Transverse colon (tissue), 4 donors: ENCODE measurements around the gene PLEKHG4B. TPM values are rescaled to one million over a fixed set of nuclear protein-coding genes. Genes with fewer than 3 reads are reported as not detected.
A peak's percentile ranks its signal among the peaks of the same experiment; 100 is the strongest.
"Not testable (repeated sequence)": the region's sequence is repeated elsewhere in the genome, so short reads cannot be mapped to it uniquely, and the experiment has no call there.

Experiments
- DNase-seq: peaks from one replicate; pipeline ENCODE4 v3.0.0-alpha.2; 2019
- H3K27ac ChIP-seq, 4 donors: fragments of 200-600 bp; sonication (generic); 2 replicates each; pipeline ENCODE4 v1.5.1; 2016 to 2018; ENCODE audit warnings: inconsistent platforms in 4 of 4
- H3K27me3 ChIP-seq: fragments of 200-600 bp; sonication (generic); 2 replicates; pipeline ENCODE4 v1.5.1; 2017; ENCODE audit warnings: inconsistent platforms
- H3K36me3 ChIP-seq, 4 donors: fragments of 200-600 bp; sonication (generic); 2 replicates each; pipeline ENCODE4 v1.5.1; 2017 to 2019; ENCODE audit warnings: inconsistent platforms in 4 of 4
- H3K4me1 ChIP-seq, 4 donors: fragments of 200-600 bp; sonication (generic); 2 replicates each; pipeline ENCODE4 v1.5.1; 2017 to 2020; ENCODE audit warnings: inconsistent platforms in 4 of 4
- H3K4me3 ChIP-seq, 4 donors: fragments of 200-600 bp; sonication (generic); 1 replicate in 1 of 4; 2 replicates in 3 of 4; pipeline versions ENCODE4 v1.5.1 to v1.6.1; 2017 to 2019; ENCODE audit warnings: inconsistent platforms in 4 of 4
- H3K9me3 ChIP-seq, 2 donors: fragments of 200-600 bp; sonication (generic); 2 replicates each; pipeline ENCODE4 v1.5.1; 2017 to 2019; ENCODE audit warnings: inconsistent platforms in 2 of 2
- CTCF ChIP-seq, 5 experiments: fragments of 200-600 bp in 3 of 5; fragments of 450-650 bp in 2 of 5; sonication (generic) in 3 of 5; IDR thresholded peaks; 1 replicate in 2 of 5; 2 replicates in 3 of 5; pipeline ENCODE4 v1.5.1; 2016 to 2017; ENCODE audit warnings: antibody characterized with exemption in 5 of 5, inconsistent platforms in 3 of 5, mild to moderate bottlenecking in 2 of 5, moderate library complexity in 1 of 5
- EP300 ChIP-seq: sonication (generic); formaldehyde crosslinking; IDR thresholded peaks from one replicate; pipeline ENCODE4 v1.6.1; 2017; ENCODE audit warnings: antibody characterized with exemption, low read depth
- POLR2A ChIP-seq: fragments of 450-650 bp; IDR thresholded peaks from one replicate; pipeline ENCODE4 v1.6.1; 2016; ENCODE audit warnings: antibody characterized with exemption, mild to moderate bottlenecking, moderate library complexity
- POLR2AphosphoS5 ChIP-seq, 3 donors: sonication (generic); formaldehyde crosslinking; IDR thresholded peaks; one replicate each; pipeline ENCODE4 v1.6.1; 2016; ENCODE audit warnings: antibody characterized with exemption in 3 of 3
- WGBS, 2 donors: methylation state at CpG; one replicate each; pipeline ENCODE4 v1.1.5; 2018; ENCODE audit warnings: low coverage in 1 of 2; 5-methylcytosine and 5-hydroxymethylcytosine counted together
- in situ Hi-C, 4 donors: fragments of 200-750 bp; cut with MboI; loops; one replicate each; pipeline versions ENCODE4 v1.15.0 to v1.15.1; 2017; ENCODE audit warnings: low sequenced_read_pairs in 3 of 4, low pct_ligation_motif_present in 1 of 4, low pct_unique_long_range_greater_than_20kb in 1 of 4
- intact Hi-C: fragments of 100-400 bp; cut with DNase I; formaldehyde crosslinking; loops from one replicate; pipeline ENCODE4 v1.15.1; 2023; ENCODE audit warnings: low total_unique reads
- total RNA-seq, 4 donors: library from RNA; depleted of rRNA; stranded (reverse); fragments of >200 nt; gene quantifications; one replicate each; pipeline ENCODE4 v1.1.0, GENCODE V29; 2016

Gene PLEKHG4B
- total RNA-seq, 4 donors from 2014 or later, result under 0.01 to 0.40 (median under 0.01) TPM; not detected in 1

GRCh38 chr5:196350-196749, 104.4 kb downstream of the PLEKHG4B start:
- Histone ChIP-seq H3K4me1 (peaks cover 0 to 5% (median 4%) of the 10 kb centered on the region in 4 donors), H3K27me3 (peaks cover 15% of the 10 kb centered on the region), H3K4me3 (no peak overlapping the region), H3K9me3 (no peaks in the 10 kb centered on the region), H3K36me3 (no peaks in the 10 kb centered on the region), H3K27ac (no peak overlapping the region)
- no peak for DNase-seq
- in situ Hi-C loops, result no loop called here
- no peak for TF ChIP-seq POLR2AphosphoS5 (IDR thresholded peaks at IDR 0.05)
- TF ChIP-seq POLR2A, result no peak
- TF ChIP-seq EP300, result no peak
- TF ChIP-seq CTCF (IDR thresholded peaks at IDR 0.05), result no peak
- intact Hi-C loops, result no loop called here
- WGBS, 2 donors, result 82% methylated on average over 4 of the region's 10 CpGs; no CpG with 5 or more reads in 1 of the 2 donors

DNA sequence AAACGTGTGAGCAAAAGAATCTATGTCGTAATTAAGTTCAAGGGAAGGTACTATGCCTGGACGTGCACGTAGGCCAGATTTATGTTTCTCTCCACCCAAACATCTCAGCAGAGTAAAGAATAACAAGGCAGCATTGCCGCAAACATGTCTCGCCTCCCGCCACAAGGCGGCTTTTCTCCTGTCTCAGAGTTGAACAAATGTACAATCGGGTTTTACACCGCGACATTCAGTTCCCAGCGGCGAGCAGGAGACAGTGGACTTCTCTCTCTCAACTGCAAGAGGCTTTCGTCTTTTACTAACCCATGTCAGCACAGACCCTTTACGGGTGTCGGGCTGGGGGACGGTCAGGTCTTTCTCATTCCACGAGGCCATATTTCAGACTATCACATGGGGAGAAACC, 105.1 kb downstream of the PLEKHG4B start:
- H3K9me3 ChIP-seq, H3K4me1 ChIP-seq, intact Hi-C loops, H3K36me3 ChIP-seq, in situ Hi-C loops, H3K4me3 ChIP-seq, H3K27ac ChIP-seq, H3K27me3 ChIP-seq, DNase-seq: not testable (repeated sequence)
- 44 to 48% methylated on average over 14 to 18 of the region's 18 CpGs for WGBS, 2 donors
- TF ChIP-seq CTCF (IDR thresholded peaks at IDR 0.05), result peak in 1 of 5 experiments; percentile 10

GRCh38 chr5:197892-198489, 106.0 kb downstream of the PLEKHG4B start:
- 88% methylated on average over 11 of the region's 12 CpGs; no CpG with 5 or more reads in 1 of the 2 donors for WGBS, 2 donors

GRCh38 chr5:198516-199196, 106.7 kb downstream of the PLEKHG4B start:
- H3K27me3 ChIP-seq, result no peaks in the 10 kb centered on the region
- no peak for DNase-seq
- WGBS, 2 donors, result 98% methylated on average over 21 of the region's 21 CpGs; no CpG with 5 or more reads in 1 of the 2 donors
- no peaks in the 10 kb centered on the region for H3K36me3 ChIP-seq
- H3K27ac ChIP-seq, result no peak overlapping the region
- TF ChIP-seq POLR2AphosphoS5 (IDR thresholded peaks at IDR 0.05) (no peak), EP300 (no peak), CTCF (IDR thresholded peaks at IDR 0.05) (no peak), POLR2A (no peak)
- H3K9me3 ChIP-seq, result no peaks in the 10 kb centered on the region
- intact Hi-C loops, result no loop called here
- no peaks in the 10 kb centered on the region for H3K4me1 ChIP-seq
- in situ Hi-C loops, result no loop called here
- H3K4me3 ChIP-seq, result no peak overlapping the region

More at GRCh38 chr5:197892-198489, 106.0 kb downstream of the PLEKHG4B start:
- no peak overlapping the region for H3K27ac ChIP-seq
- intact Hi-C loops (no loop called here), in situ Hi-C loops (no loop called here)
- TF ChIP-seq EP300, result no peak
- TF ChIP-seq CTCF (IDR thresholded peaks at IDR 0.05), result no peak
- no peak for TF ChIP-seq POLR2AphosphoS5 (IDR thresholded peaks at IDR 0.05)
- TF ChIP-seq POLR2A, result no peak
- H3K27me3 ChIP-seq, result no peaks in the 10 kb centered on the region
- H3K36me3 ChIP-seq, result no peaks in the 10 kb centered on the region
- no peaks in the 10 kb centered on the region for H3K9me3 ChIP-seq
- no peaks in the 10 kb centered on the region for H3K4me1 ChIP-seq
- no peak for DNase-seq
- H3K4me3 ChIP-seq, result no peak overlapping the region
